CD4-positive, alpha-beta T cell treated with Interleukin-15 for 4 hours (primary cell): ENCODE results near the gene FBXO42.

ENCODE experiments used
- DNase-seq: peaks from one replicate; pipeline ENCODE4 v3.0.0-alpha.2; 2020; ENCODE audit warnings: low spot score

Gene FBXO42

DNA sequence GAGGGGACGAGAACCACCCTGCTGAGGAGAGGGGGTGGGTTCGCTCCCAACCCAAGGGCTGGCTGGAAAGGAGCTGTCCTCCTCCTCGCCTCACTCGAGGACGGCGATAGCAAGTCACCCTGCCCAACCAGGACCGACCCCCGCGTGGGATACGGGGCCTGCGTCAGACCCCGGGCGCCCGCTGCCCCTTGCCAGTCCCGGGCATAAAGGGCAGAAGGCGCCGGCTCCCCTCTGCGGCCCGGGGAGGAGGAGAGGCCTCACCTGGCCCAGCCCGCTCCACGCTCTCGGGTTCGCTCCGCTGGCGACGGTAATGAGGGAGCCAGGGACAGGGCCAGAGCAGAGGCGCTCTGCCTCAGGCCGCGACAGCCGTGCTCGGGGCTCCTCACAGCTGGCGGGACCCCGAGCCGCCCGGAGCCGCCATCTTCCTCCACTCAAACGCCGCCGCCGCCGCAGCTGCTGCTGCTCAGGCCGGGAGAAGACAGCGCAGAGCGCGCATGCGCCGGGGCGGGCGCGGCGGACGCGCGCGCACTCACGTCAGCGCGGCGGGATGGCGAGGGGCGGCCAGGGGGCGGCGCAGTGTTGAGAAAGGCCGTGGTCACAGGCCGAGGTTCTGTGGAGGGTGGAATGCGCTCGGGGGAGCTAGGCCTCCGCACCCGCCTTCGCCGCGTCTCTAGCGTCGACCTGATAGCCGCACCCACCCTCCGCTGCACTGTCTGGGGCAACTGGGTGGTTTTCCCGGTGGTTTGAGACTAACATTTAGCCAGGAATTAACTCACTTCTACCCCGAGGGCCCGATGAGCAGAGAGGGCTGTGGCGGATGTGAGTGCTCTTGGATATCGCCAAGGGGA, at the start of gene FBXO42:
TSS of gene FBXO42 (minus strand) at position 487 of the 848 bp plus-strand sequence. CDS start 37,062 bp downstream, outside the sequence.
- DNase-seq = peak; percentile 93

DNA sequence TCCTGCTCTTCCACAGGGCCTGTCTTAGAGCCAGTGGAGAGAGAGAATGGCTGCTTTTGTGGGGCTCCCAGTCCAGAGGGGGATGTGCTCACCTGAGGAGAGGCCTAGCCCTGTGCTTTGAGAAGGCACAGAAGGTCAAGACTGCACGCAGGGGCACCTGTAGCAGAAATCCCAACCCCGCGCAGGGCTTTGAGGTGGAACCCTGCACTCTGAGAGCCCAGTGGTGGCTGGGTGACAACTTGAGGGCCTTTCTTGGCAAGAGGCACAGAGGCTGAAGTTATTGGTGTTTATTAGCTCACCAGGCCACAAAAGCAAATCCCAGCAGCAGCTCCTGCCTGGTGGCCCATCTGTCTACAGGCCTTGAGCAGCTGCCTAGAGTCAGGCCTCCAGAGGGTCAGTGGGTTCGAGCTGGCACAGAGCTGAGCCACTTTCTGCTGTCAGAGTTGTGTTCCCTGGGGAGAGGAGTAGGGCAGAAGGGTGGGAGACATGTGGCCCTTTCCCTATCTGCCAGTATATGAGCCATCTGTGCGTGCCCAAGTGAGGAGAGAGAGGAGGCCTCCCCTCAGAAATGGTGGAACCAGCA, 46.2 kb upstream of the FBXO42 start:
- no peak for DNase-seq

GRCh38 chr1:16397120-16397519, 44.8 kb upstream of the FBXO42 start:
- DNase-seq = no peak

DNA sequence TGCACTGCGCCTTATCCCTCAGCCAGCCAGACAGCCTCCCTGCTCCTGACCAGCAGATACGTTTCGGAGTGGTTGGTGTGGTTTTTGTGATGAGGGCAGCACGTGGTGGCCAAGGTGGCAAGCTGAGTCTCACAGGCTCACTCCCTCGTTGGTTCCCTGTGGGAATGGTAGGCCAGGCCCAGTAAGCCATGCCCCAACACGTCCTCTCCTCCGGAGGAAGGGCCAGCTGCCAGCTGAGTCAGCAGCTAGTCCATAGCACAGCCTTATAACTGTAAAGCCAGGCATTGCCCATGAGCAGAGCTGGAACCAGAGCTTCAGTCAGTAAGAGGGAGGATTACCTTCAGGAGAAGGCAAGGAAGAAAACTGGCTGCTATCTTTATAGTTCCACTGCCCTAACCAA, 44.3 kb upstream of the FBXO42 start:
- no peak for DNase-seq

DNA sequence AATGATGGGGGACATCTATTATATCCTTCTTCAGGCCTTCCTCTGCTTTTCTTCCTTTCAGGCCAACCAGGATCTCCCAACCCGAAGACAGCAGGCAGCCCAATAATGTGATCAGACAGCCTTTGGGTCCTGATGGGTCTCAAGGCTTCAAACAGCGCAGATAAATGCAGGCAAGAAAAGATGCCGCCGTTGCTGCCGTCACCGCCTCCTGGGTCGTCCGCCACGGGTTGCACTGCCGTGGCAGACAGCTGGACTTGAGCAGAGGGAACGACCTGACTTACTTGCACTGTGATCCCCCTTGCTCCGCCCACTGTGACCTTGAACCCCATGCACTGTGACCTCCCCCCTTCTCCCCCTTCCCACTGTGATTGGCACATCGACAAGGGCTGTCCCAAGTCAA, 42.7 kb upstream of the FBXO42 start:
- no peak for DNase-seq

GRCh38 chr1:16393570-16394521, 41.6 kb upstream of the FBXO42 start:
- no peak for DNase-seq

DNA sequence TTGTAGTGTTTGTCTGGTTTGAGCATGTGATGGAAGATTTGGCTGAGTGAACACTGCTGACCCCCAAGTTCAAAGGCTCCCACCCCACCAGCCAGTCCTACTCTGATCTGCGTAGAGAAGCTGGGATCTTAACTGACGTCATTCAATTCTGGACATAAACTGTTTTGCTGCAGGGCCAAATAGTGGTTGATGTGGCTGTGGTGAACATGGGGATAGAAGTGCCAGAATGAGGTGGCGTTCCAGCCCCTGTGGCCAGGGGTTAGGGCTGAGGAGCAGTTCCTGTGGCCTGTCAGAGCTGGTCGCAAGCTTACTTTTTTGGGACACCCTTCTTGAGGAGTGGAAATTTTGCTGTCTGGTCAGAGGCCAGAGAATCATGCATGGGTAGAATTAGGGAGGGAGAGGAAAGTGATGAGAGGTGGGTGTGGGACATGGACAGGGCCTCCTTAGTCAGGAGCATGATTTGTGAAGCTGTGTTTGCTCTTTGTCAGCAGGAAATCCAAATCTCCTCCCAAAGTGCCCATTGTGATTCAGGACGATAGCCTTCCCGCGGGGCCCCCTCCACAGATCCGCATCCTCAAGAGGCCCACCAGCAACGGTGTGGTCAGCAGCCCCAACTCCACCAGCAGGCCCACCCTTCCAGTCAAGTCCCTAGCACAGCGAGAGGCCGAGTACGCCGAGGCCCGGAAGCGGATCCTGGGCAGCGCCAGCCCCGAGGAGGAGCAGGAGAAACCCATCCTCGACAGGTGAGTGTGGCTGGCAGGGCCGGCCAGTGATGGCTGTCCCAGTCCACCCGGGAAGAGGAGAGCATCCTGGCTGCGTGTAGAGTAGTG, 40.7 kb upstream of the FBXO42 start:
- DNase-seq = no peak

DNA sequence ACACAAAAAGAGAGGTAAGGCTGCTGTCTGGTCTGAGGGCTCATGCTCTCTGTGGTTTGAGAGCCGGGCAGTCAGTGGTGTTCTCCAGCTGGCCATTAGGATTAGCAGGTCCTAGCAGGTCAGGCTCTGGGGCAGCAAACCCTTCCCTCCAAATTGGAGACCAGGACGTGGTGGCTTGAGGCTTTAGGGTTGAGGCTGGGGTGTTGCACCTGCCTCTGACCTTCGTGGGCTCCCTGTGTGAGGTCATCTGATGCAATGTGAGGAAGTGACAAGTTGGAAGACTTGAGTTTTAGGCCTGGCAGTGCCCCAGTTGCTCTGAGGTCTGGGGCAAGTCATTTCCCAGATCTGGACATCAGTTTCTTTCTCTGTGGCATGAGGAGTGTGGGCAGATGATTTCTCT, 39.1 kb upstream of the FBXO42 start:
- DNase-seq = no peak

GRCh38 chr1:16387201-16388188, 35.2 kb upstream of the FBXO42 start:
- DNase-seq = peak; percentile 18

GRCh38 chr1:16386454-16387113, 34.3 kb upstream of the FBXO42 start:
- no peak for DNase-seq

- no peak for DNase-seq
These were observed 33.6 kb upstream of the FBXO42 start for GRCh38 chr1:16385659-16386453.

GRCh38 chr1:16383888-16384287, 31.6 kb upstream of the FBXO42 start:
- no peak for DNase-seq

- DNase-seq = no peak
These were observed 28.6 kb upstream of the FBXO42 start for GRCh38 chr1:16380868-16381267.

- DNase-seq = no peak
These were observed 26.2 kb upstream of the FBXO42 start for GRCh38 chr1:16378443-16378842.

- DNase-seq = no peak
These were observed 24.7 kb upstream of the FBXO42 start for GRCh38 chr1:16376971-16377370.

- no peak for DNase-seq
These were observed 23.5 kb upstream of the FBXO42 start for GRCh38 chr1:16375521-16376340.

GRCh38 chr1:16374266-16374665, 22.0 kb upstream of the FBXO42 start:
- DNase-seq = no peak
